Transverse colon (tissue), 4 donors: ENCODE measurements around the gene ENOX1. TPM values are rescaled to one million over a fixed set of nuclear protein-coding genes. Genes with fewer than 3 reads are reported as not detected.

Experiments
- DNase-seq: peaks from one replicate; pipeline ENCODE4 v3.0.0-alpha.2; 2019
- H3K27ac ChIP-seq, 4 donors: fragments of 200-600 bp; sonication (generic); 2 replicates each; pipeline ENCODE4 v1.5.1; 2016 to 2018; ENCODE audit warnings: inconsistent platforms in 4 of 4
- H3K27me3 ChIP-seq: fragments of 200-600 bp; sonication (generic); 2 replicates; pipeline ENCODE4 v1.5.1; 2017; ENCODE audit warnings: inconsistent platforms
- H3K36me3 ChIP-seq, 4 donors: fragments of 200-600 bp; sonication (generic); 2 replicates each; pipeline ENCODE4 v1.5.1; 2017 to 2019; ENCODE audit warnings: inconsistent platforms in 4 of 4
- H3K4me1 ChIP-seq, 4 donors: fragments of 200-600 bp; sonication (generic); 2 replicates each; pipeline ENCODE4 v1.5.1; 2017 to 2020; ENCODE audit warnings: inconsistent platforms in 4 of 4
- H3K4me3 ChIP-seq, 4 donors: fragments of 200-600 bp; sonication (generic); 1 replicate in 1 of 4; 2 replicates in 3 of 4; pipeline versions ENCODE4 v1.5.1 to v1.6.1; 2017 to 2019; ENCODE audit warnings: inconsistent platforms in 4 of 4
- H3K9me3 ChIP-seq, 2 donors: fragments of 200-600 bp; sonication (generic); 2 replicates each; pipeline ENCODE4 v1.5.1; 2017 to 2019; ENCODE audit warnings: inconsistent platforms in 2 of 2
- EP300 ChIP-seq: sonication (generic); formaldehyde crosslinking; IDR thresholded peaks from one replicate; pipeline ENCODE4 v1.6.1; 2017; ENCODE audit warnings: antibody characterized with exemption, low read depth
- POLR2A ChIP-seq: fragments of 450-650 bp; IDR thresholded peaks from one replicate; pipeline ENCODE4 v1.6.1; 2016; ENCODE audit warnings: antibody characterized with exemption, mild to moderate bottlenecking, moderate library complexity
- POLR2AphosphoS5 ChIP-seq, 3 donors: sonication (generic); formaldehyde crosslinking; IDR thresholded peaks; one replicate each; pipeline ENCODE4 v1.6.1; 2016; ENCODE audit warnings: antibody characterized with exemption in 3 of 3
- whole genome bisulfite sequencing, 2 donors: methylation state at CpG; one replicate each; pipeline ENCODE4 v1.1.5; 2018; ENCODE audit warnings: low coverage in 1 of 2; 5-methylcytosine and 5-hydroxymethylcytosine counted together
- in situ Hi-C, 4 donors: fragments of 200-750 bp; cut with MboI; loops; one replicate each; pipeline versions ENCODE4 v1.15.0 to v1.15.1; 2017; ENCODE audit warnings: low sequenced_read_pairs in 3 of 4, low pct_ligation_motif_present in 1 of 4, low pct_unique_long_range_greater_than_20kb in 1 of 4
- intact Hi-C: fragments of 100-400 bp; cut with DNase I; formaldehyde crosslinking; loops from one replicate; pipeline ENCODE4 v1.15.1; 2023; ENCODE audit warnings: low total_unique reads
- total RNA-seq, 4 donors: library from RNA; depleted of rRNA; stranded (reverse); fragments of >200 nt; gene quantifications; one replicate each; pipeline ENCODE4 v1.1.0, GENCODE V29; 2016
- TF ChIP-seq, protein P1 (sequence below), 5 experiments: fragments of 200-600 bp in 3 of 5; fragments of 450-650 bp in 2 of 5; sonication (generic) in 3 of 5; IDR thresholded peaks; 1 replicate in 2 of 5; 2 replicates in 3 of 5; pipeline ENCODE4 v1.5.1; 2016 to 2017; ENCODE audit warnings: antibody characterized with exemption in 5 of 5, inconsistent platforms in 3 of 5, mild to moderate bottlenecking in 2 of 5, moderate library complexity in 1 of 5

ENOX1 gene
- total RNA-seq, 4 donors from 2014 or later, result 1.5 to 6.4 (median 2.2) TPM

DNA sequence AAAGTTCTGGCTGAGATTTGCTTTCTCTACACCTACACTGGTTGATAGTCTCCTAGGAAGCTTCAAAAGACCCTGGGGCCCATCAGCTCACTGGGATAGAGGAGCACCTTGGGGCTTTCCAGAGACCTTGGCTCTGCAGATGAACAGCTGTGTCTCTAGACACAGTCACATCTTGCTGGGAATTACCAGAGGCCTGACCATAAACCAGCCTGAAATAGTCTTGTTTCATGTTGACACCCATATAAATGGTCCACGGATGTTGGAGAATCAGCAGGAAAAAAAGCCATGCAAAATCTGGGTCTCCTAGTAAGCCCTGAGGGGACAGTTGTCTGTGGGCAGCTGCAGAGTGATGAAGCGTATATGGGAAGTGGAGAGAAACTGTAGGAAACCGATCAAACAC, 555.8 kb downstream of the ENOX1 start:
- WGBS, 2 donors, result 57 to 100% methylated on average over 2 to 3 of the region's 3 CpGs
- intact Hi-C loops, result no loop called here
- TF ChIP-seq EP300, result no peak
- no peak for TF ChIP-seq POLR2AphosphoS5 (IDR thresholded peaks at IDR 0.05)
- no peak for TF ChIP-seq POLR2A
- TF ChIP-seq, protein P1, sequence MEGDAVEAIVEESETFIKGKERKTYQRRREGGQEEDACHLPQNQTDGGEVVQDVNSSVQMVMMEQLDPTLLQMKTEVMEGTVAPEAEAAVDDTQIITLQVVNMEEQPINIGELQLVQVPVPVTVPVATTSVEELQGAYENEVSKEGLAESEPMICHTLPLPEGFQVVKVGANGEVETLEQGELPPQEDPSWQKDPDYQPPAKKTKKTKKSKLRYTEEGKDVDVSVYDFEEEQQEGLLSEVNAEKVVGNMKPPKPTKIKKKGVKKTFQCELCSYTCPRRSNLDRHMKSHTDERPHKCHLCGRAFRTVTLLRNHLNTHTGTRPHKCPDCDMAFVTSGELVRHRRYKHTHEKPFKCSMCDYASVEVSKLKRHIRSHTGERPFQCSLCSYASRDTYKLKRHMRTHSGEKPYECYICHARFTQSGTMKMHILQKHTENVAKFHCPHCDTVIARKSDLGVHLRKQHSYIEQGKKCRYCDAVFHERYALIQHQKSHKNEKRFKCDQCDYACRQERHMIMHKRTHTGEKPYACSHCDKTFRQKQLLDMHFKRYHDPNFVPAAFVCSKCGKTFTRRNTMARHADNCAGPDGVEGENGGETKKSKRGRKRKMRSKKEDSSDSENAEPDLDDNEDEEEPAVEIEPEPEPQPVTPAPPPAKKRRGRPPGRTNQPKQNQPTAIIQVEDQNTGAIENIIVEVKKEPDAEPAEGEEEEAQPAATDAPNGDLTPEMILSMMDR (IDR thresholded peaks at IDR 0.05), result no peak

DNA sequence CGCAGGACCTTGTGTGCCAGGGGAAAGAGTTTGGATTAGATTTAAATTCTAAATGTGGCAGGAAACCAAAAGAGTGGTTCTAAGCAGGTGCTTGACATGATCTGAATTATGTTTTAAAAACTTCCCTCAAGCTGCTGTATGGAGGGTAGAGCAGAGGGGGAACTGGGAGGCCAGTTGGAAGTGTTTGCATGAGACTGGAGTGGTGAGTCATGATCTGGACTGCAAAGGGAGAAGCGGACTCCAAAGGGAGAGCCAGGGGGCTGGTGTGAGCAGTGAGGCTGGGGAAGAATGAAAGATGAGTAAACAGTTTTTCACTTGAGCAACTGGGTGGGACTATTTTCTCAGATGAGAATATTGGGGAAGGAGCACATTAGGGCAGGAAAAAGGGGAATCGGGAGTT, 557.3 kb downstream of the ENOX1 start:
- Histone ChIP-seq H3K4me1 (no peaks in the 10 kb centered on the region), H3K27me3 (no peaks in the 10 kb centered on the region), H3K27ac (no peak overlapping the region), H3K9me3 (no peaks in the 10 kb centered on the region), H3K4me3 (no peak overlapping the region), H3K36me3 (no peaks in the 10 kb centered on the region)
- intact Hi-C loops, result no loop called here
- WGBS, 2 donors, result 60 to 83% methylated on average over 2 to 3 of the region's 3 CpGs
- DNase-seq, result no peak
- in situ Hi-C loops, result no loop called here
- TF ChIP-seq, protein P1 (IDR thresholded peaks at IDR 0.05), result no peak
- no peak for TF ChIP-seq EP300
- TF ChIP-seq POLR2A, result no peak
- no peak for TF ChIP-seq POLR2AphosphoS5 (IDR thresholded peaks at IDR 0.05)

More for the DNA sequence above, 555.8 kb downstream of the ENOX1 start:
- Histone ChIP-seq H3K36me3 (no peaks in the 10 kb centered on the region), H3K27ac (no peak overlapping the region), H3K4me1 (no peaks in the 10 kb centered on the region), H3K4me3 (no peak overlapping the region), H3K9me3 (no peaks in the 10 kb centered on the region), H3K27me3 (no peaks in the 10 kb centered on the region)
- in situ Hi-C loops, result no loop called here
- DNase-seq, result no peak

DNA sequence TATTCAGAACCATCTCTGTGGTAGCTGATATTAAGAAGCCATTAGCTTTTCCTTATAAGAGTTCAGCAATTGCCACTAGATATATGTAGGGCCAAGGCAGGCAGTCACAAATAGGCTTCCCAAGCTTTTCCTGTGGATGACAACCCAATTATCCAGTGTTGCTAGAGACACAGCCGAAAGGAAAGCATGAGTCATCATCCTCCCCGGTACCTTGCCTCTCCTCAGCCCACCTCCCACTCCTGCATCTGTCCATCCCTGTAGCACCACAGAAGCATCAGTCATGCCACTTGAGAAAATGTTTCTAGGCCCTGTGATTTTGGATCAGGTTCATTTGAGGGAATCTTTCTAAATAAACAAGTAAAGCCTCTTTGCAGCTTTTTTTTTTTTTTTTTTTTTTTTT, 559.1 kb downstream of the ENOX1 start:
- no peak for DNase-seq
- Histone ChIP-seq H3K27me3 (no peaks in the 10 kb centered on the region), H3K9me3 (no peaks in the 10 kb centered on the region), H3K4me3 (no peak overlapping the region), H3K4me1 (no peaks in the 10 kb centered on the region), H3K36me3 (no peaks in the 10 kb centered on the region), H3K27ac (no peak overlapping the region)
- in situ Hi-C loops, result no loop called here
- TF ChIP-seq EP300, result no peak
- no peak for TF ChIP-seq POLR2A
- TF ChIP-seq, protein P1 (IDR thresholded peaks at IDR 0.05), result no peak
- TF ChIP-seq POLR2AphosphoS5 (IDR thresholded peaks at IDR 0.05), result no peak
- intact Hi-C loops, result no loop called here
- 25 to 65% methylated on average over 2 of the region's 2 CpGs for WGBS, 2 donors

DNA sequence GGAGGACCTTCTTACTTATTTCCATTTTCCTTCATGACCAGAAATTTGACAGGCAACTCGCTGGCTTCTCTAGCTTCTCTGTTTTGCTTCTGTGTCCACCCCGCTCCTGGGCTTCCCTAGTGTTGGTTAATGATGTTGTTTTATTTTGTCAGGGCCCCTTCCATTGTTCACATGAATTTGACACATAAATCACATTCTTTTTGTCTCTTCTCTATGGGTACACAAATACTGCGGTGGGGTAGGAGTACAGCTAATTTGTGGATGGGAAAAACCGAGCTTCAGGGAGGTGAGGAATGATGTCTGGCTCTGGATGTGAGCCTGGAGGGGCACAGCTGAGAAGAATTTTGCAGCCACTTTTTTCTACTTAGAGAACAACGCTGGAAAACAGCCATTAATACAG, 563.6 kb downstream of the ENOX1 start:
- no peaks in the 10 kb centered on the region for H3K9me3 ChIP-seq
- no peak overlapping the region for H3K27ac ChIP-seq
- DNase-seq, result no peak
- in situ Hi-C loops (no loop called here), intact Hi-C loops (no loop called here)
- TF ChIP-seq POLR2AphosphoS5 (IDR thresholded peaks at IDR 0.05) (no peak), POLR2A (no peak), EP300 (no peak)
- TF ChIP-seq, protein P1 (IDR thresholded peaks at IDR 0.05), result no peak
- no peak overlapping the region for H3K4me3 ChIP-seq
- H3K4me1 ChIP-seq, result no peaks in the 10 kb centered on the region
- no peaks in the 10 kb centered on the region for H3K27me3 ChIP-seq
- WGBS, 2 donors, result 70 to 75% methylated on average over 5 of the region's 5 CpGs
- H3K36me3 ChIP-seq, result no peaks in the 10 kb centered on the region
